Measurements from ENCODE around the gene GNG7. TPM values are rescaled to one million over a fixed set of nuclear protein-coding genes. Genes with fewer than 3 reads are reported as not detected.
"Not testable (repeated sequence)": the region's sequence is repeated elsewhere in the genome, so short reads cannot be mapped to it uniquely, and the experiment has no call there.

GNG7 gene
- total RNA-seq, 2 donors from 2014 or later: 8.7 to 22.9 TPM

- Histone ChIP-seq H3K27ac (peak overlapping the region; percentile 66 to 68), H3K4me3 (no peak overlapping the region), H3K27me3 (replicated peaks; ENCODE audit: insufficient read depth) (no peaks in the 10 kb centered on the region), H3K4me1 (replicated peaks) (no peaks in the 10 kb centered on the region), H3K36me3 (no peaks in the 10 kb centered on the region), H3K9me3 (no peaks in the 10 kb centered on the region)
- no peak for TF ChIP-seq POLR2AphosphoS5 (IDR thresholded peaks at IDR 0.05)
- no peak for TF ChIP-seq CTCF (IDR thresholded peaks at IDR 0.05)
- no peak for TF ChIP-seq POLR2A (IDR thresholded peaks at IDR 0.05)
- DNase-seq (ENCODE audit: low spot score): no peak
- intact Hi-C loops (cut with DNase I): no loop called here
- 79% methylated on average over 32 of the region's 32 CpGs for WGBS
Observed at GRCh38 chr19:2587001-2587719, 115.3 kb downstream of the GNG7 start.

- Histone ChIP-seq H3K27ac (no peak overlapping the region), H3K36me3 (no peaks in the 10 kb centered on the region), H3K27me3 (replicated peaks; ENCODE audit: insufficient read depth) (no peaks in the 10 kb centered on the region), H3K4me1 (replicated peaks) (no peaks in the 10 kb centered on the region), H3K4me3 (no peak overlapping the region), H3K9me3 (no peaks in the 10 kb centered on the region)
- 83% methylated on average over 9 of the region's 9 CpGs for WGBS
- DNase-seq (ENCODE audit: low spot score): no peak
- TF ChIP-seq POLR2AphosphoS5 (IDR thresholded peaks at IDR 0.05): no peak
- no peak for TF ChIP-seq POLR2A (IDR thresholded peaks at IDR 0.05)
- TF ChIP-seq CTCF (IDR thresholded peaks at IDR 0.05): no peak
- intact Hi-C loops (cut with DNase I): no loop called here
Observed at GRCh38 chr19:2586196-2586595, 116.3 kb downstream of the GNG7 start.

- no peak for DNase-seq (ENCODE audit: low spot score)
- Histone ChIP-seq H3K36me3 (no peaks in the 10 kb centered on the region), H3K4me1 (replicated peaks) (no peaks in the 10 kb centered on the region), H3K4me3 (no peak overlapping the region), H3K27ac (no peak overlapping the region), H3K27me3 (replicated peaks; ENCODE audit: insufficient read depth) (no peaks in the 10 kb centered on the region), H3K9me3 (no peaks in the 10 kb centered on the region)
- no peak for TF ChIP-seq CTCF (IDR thresholded peaks at IDR 0.05)
- no peak for TF ChIP-seq POLR2A (IDR thresholded peaks at IDR 0.05)
- 83% methylated on average over 5 of the region's 5 CpGs for WGBS
- intact Hi-C loops (cut with DNase I): no loop called here
Observed at GRCh38 chr19:2584002-2584401, 118.5 kb downstream of the GNG7 start.

DNA sequence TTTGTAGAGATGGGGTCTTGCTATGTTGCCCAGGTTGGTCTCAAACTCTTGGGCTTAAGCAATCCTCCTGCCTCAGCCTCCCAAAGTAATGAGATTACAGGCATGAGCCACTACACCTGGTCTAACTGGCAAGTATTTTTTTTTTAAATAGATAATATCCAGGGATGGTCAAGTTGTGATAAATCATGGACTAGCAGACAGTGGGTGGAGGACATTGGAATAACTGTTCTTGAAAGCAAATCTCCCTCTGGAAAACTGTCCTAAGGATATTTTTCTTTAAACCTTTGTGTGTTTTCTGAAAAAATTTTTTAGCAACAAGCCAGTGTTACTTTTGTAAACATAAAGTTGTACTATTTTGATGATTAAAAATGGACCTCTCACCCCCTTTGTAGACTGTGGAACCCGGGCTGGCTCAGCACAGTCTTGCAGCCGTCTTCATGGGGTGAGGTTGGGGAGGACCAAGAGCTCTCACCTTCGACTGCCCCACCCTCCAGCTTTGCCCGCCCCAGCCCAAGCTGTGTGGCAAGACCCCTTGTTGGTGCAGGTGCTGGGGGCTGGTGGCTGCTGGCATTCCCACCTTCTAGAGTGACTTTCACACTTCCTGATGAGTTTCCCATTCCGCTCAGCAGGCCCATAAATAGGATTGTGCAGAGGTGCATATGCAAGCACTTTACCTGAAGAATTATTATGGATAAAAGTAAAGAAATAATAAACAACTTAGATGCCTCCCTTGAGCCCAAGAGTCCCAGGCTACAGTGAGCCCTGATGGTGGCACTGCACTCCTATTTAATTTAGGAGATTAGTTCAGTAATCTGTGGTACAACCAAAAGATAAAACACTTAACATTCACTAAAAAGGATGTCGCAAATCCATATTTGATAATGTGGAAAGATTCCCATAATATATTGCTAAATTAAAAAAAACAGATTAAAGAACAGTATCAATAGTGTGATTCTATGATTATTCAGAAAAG lies 119.2 kb downstream of the GNG7 start:
- no peak for DNase-seq (ENCODE audit: low spot score)
- H3K27ac ChIP-seq: no peak overlapping the region
- no peaks in the 10 kb centered on the region for H3K9me3 ChIP-seq
- no peak for TF ChIP-seq CTCF (IDR thresholded peaks at IDR 0.05)
- TF ChIP-seq POLR2A (IDR thresholded peaks at IDR 0.05): no peak
- no peak for TF ChIP-seq POLR2AphosphoS5 (IDR thresholded peaks at IDR 0.05)
- peaks cover 6% of the 10 kb centered on the region for H3K4me1 ChIP-seq (replicated peaks)
- no peaks in the 10 kb centered on the region for H3K36me3 ChIP-seq
- WGBS: 96% methylated on average over 6 of the region's 6 CpGs
- no peak overlapping the region for H3K4me3 ChIP-seq
- intact Hi-C loops (cut with DNase I): no loop called here
- H3K27me3 ChIP-seq (replicated peaks; ENCODE audit: insufficient read depth): no peaks in the 10 kb centered on the region

DNA sequence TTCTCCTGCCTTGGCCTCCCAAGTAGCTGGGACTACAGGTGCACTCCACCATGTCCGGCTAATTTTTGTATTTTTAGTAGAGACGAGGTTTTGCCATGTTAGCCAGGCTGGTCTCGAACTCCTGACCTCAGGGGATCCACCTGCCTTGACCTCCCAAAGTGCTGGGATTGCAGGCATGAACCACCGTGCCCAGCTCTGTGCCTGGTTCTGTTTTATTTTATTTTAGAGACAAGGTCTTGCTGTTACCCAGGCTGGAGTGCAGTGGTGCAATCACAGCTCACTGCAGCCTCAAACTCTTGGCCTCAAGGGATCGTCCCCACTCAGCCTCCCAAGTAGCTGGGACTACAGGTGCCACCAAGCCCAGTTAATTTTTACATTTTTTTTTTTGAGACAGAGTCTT lies 122.1 kb downstream of the GNG7 start:
- 91% methylated on average over 5 of the region's 5 CpGs for WGBS

More for the DNA sequence above, 122.1 kb downstream of the GNG7 start:
- H3K36me3 ChIP-seq; DNase-seq (ENCODE audit: low spot score); H3K27me3 ChIP-seq (replicated peaks; ENCODE audit: insufficient read depth); H3K27ac ChIP-seq; H3K4me3 ChIP-seq; intact Hi-C loops (cut with DNase I); H3K9me3 ChIP-seq: not testable (repeated sequence)
- peaks cover 15% of the 10 kb centered on the region for H3K4me1 ChIP-seq (replicated peaks)
